ENCODE data around the gene E2F2.

E2F2 gene

GRCh38 chr1:23527900-23528249 lies 3.2 kb downstream of the E2F2 start:
- no peak for TF ChIP-seq ZNF280D (tag by site-specific recombination; IDR thresholded peaks at IDR 0.05)
- TF ChIP-seq ZBTB44 (tag by site-specific recombination; IDR thresholded peaks at IDR 0.05) = peak; percentile 28; the same call in 1 of the 2 replicates
- POLR2A ChIA-PET = interaction anchor here (0.9 to 3.6 kb wide), 11 partner anchors 12 to 183 kb away, joined by 3 to 22 read pairs (median 8); partner anchors contain the start of genes ASAP3, HNRNPR, ID3 and RPL11
- Histone ChIP-seq H3K27ac (ENCODE audit: extremely low read depth, low read depth, low read length) (no peak overlapping the region; the same call in 1 of the 2 replicates), H3K4me1 (ENCODE audit: control insufficient read depth, insufficient read depth, low read length) (peaks cover 11% of the 10 kb centered on the region), H3K9me3 (ENCODE audit: control insufficient read depth, insufficient read depth, low read depth, low read length) (no peaks in the 10 kb centered on the region), H3K4me3 (ENCODE audit: low read depth, low read length) (no peak overlapping the region), H3K36me3 (ENCODE audit: control insufficient read depth in 2 of 2, insufficient read depth in 1 of 2, low read length in 2 of 2) (peaks cover 0 to 32% of the 10 kb centered on the region in 2 experiments; a peak in 1 of 3 replicates)
- CTCF ChIA-PET = interaction anchor here (0.5 to 4.5 kb wide), 8 partner anchors 12 to 520 kb away, joined by 3 to 36 read pairs (median 4); no protein-coding TSS in a partner anchor

- POLR2A ChIA-PET = interaction anchor here (0.6 to 3.6 kb wide), 11 partner anchors 12 to 183 kb away, joined by 3 to 17 read pairs (median 3); partner anchors contain the start of genes ASAP3, HNRNPR, ID3 and RPL11
- TF ChIP-seq ZNF473 (tag by site-specific recombination; IDR thresholded peaks at IDR 0.05) = no peak
- CTCF ChIA-PET = interaction anchor here (0.6 to 4.5 kb wide), 7 partner anchors 12 to 428 kb away, joined by 3 to 36 read pairs (median 4); no protein-coding TSS in a partner anchor
- no peak overlapping the region for H3K27ac ChIP-seq (ENCODE audit: extremely low read depth, low read depth, low read length)
- H3K4me3 ChIP-seq (ENCODE audit: low read depth, low read length) = no peak overlapping the region
- peaks cover 11% of the 10 kb centered on the region for H3K4me1 ChIP-seq (ENCODE audit: control insufficient read depth, insufficient read depth, low read length)
- H3K9me3 ChIP-seq (ENCODE audit: control insufficient read depth, insufficient read depth, low read depth, low read length) = no peaks in the 10 kb centered on the region
- peaks cover 0 to 37% of the 10 kb centered on the region in 2 experiments; a peak in 1 of 3 replicates for H3K36me3 ChIP-seq (ENCODE audit: control insufficient read depth in 2 of 2, insufficient read depth in 1 of 2, low read length in 2 of 2)
Measured at GRCh38 chr1:23527366-23527765, 3.7 kb downstream of the E2F2 start.

GRCh38 chr1:23526329-23527041 lies 4.5 kb downstream of the E2F2 start:
- H3K36me3 ChIP-seq (ENCODE audit: control insufficient read depth in 2 of 2, insufficient read depth in 1 of 2, low read length in 2 of 2) = peaks cover 0 to 46% of the 10 kb centered on the region in 2 experiments; a peak in 1 of 3 replicates
- ChIA-PET CTCF (interaction anchor here (0.6 to 2.2 kb wide), 6 partner anchors 11 to 31 kb away, joined by 3 to 12 read pairs (median 5); no protein-coding TSS in a partner anchor), POLR2A (interaction anchor here (0.6 to 0.9 kb wide), 2 partner anchors 28 to 103 kb away, joined by 3 read pairs; no protein-coding TSS in a partner anchor)
- H3K4me1 ChIP-seq (ENCODE audit: control insufficient read depth, insufficient read depth, low read length) = peaks cover 11% of the 10 kb centered on the region
- TF ChIP-seq ZNF146 (tag by site-specific recombination; IDR thresholded peaks at IDR 0.05) (no peak), ZSCAN4 (tag by site-specific recombination; IDR thresholded peaks at IDR 0.05) (peak; percentile 53), ZNF155 (tag by site-specific recombination; IDR thresholded peaks at IDR 0.05) (no peak), SP2 (tag by site-specific recombination; IDR thresholded peaks at IDR 0.05) (no peak), SP7 (tag by site-specific recombination; IDR thresholded peaks at IDR 0.05) (0 out of 2 replicates have a peak, but pooled peaks have one; percentile 16), ZBTB10 (tag by site-specific recombination; IDR thresholded peaks at IDR 0.05) (no peak), EGR2 (tag by site-specific recombination; IDR thresholded peaks at IDR 0.05; ENCODE audit: low read depth) (peak; percentile 88), GLI4 (tag by site-specific recombination; IDR thresholded peaks at IDR 0.05) (no peak), ZNF112 (tag by site-specific recombination; IDR thresholded peaks at IDR 0.05) (no peak), ZFHX2 (tag by site-specific recombination; conservative IDR thresholded peaks at IDR 0.05) (peak; percentile 95)
- no peak overlapping the region for H3K4me3 ChIP-seq (ENCODE audit: low read depth, low read length)
- no peaks in the 10 kb centered on the region for H3K9me3 ChIP-seq (ENCODE audit: control insufficient read depth, insufficient read depth, low read depth, low read length)
- H3K27ac ChIP-seq (ENCODE audit: extremely low read depth, low read depth, low read length) = no peak overlapping the region
